A549 treated with Hydrocortisone at 1 μM for 4 hours (cell line): ENCODE data around the gene GAL. TPM values are rescaled to one million over a fixed set of nuclear protein-coding genes. Genes with fewer than 3 reads are reported as not detected.

ENCODE experiments used
- total RNA-seq: library from RNA; stranded (reverse); fragments of 200-300 nt; extraction: Qiagen RNA extraction; gene quantifications from 5 replicates; pipeline ENCODE4 v1.2.3, GENCODE V29; 2022

The GAL gene
- 8.8 to 25.2 TPM (median 19.3 TPM) in 5 replicates for total RNA-seq

GRCh38 chr11:68684385-68685356 lies at the start of gene GAL:
GAL (plus strand) TSS chr11:68684544; CDS start chr11:68684924, 380 bp downstream.

Other genes starting within 250 kb of the GAL start
- gene PPP6R3, start 223.8 kb upstream of the GAL start, total RNA-seq = 40.3 to 68.4 TPM (median 55.7 TPM) in 5 replicates
- gene TESMIN, start 67.0 kb downstream of the GAL start, total RNA-seq = 4.6 to 7.3 TPM (median 6.3 TPM) in 5 replicates
- gene CPT1A, start 157.4 kb downstream of the GAL start, total RNA-seq = 26.7 to 34.4 TPM (median 30.6 TPM) in 5 replicates
- 108 to 141 TPM (median 134 TPM) in 5 replicates for gene MRPL21, start 219.3 kb downstream of the GAL start, total RNA-seq
- gene IGHMBP2, start 219.3 kb downstream of the GAL start, total RNA-seq = 13.2 to 16.2 TPM (median 13.8 TPM) in 5 replicates